ENCODE data around the gene NKTR.

- TF ChIP-seq CTCF (conservative IDR thresholded peaks at IDR 0.05) (no peak), EZH2 (IDR thresholded peaks at IDR 0.05; ENCODE audit: low read depth) (no peak)
Measured at GRCh38 chr3:42675909-42676308, 75.4 kb downstream of the NKTR start.
